ENCODE measurements around the gene RHOU.

Gene RHOU

GRCh38 chr1:228744918-228745317, 9.6 kb downstream of the RHOU start:
- in situ Hi-C loops (cut with HindIII; ENCODE audit: low pct_ligation_motif_present, low sequenced_read_pairs): no loop called here
- Histone ChIP-seq H3K27me3 (replicated peaks) (no peaks in the 10 kb centered on the region), H3K27ac (no peak overlapping the region), H3K36me3 (replicated peaks) (no peaks in the 10 kb centered on the region), H3K4me3 (ENCODE audit: low read depth, low read length) (no peak overlapping the region)
- no peak for DNase-seq
- TF ChIP-seq CTCF (IDR thresholded peaks at IDR 0.05; ENCODE audit: low read depth, low read length, missing control alignments): no peak

GRCh38 chr1:228745497-228745896, 10.2 kb downstream of the RHOU start:
- DNase-seq: no peak
- TF ChIP-seq CTCF (IDR thresholded peaks at IDR 0.05; ENCODE audit: low read depth, low read length, missing control alignments): no peak
- Histone ChIP-seq H3K4me3 (ENCODE audit: low read depth, low read length) (no peak overlapping the region), H3K27me3 (replicated peaks) (no peaks in the 10 kb centered on the region), H3K36me3 (replicated peaks) (no peaks in the 10 kb centered on the region), H3K27ac (no peak overlapping the region)
- in situ Hi-C loops (cut with HindIII; ENCODE audit: low pct_ligation_motif_present, low sequenced_read_pairs): no loop called here

GRCh38 chr1:228747301-228747935, 12.1 kb downstream of the RHOU start:
- Histone ChIP-seq H3K4me3 (ENCODE audit: low read depth, low read length) (no peak overlapping the region), H3K36me3 (replicated peaks) (no peaks in the 10 kb centered on the region), H3K27ac (no peak overlapping the region), H3K27me3 (replicated peaks) (peaks cover 2% of the 10 kb centered on the region)
- no peak for DNase-seq
- in situ Hi-C loops (cut with HindIII; ENCODE audit: low pct_ligation_motif_present, low sequenced_read_pairs): no loop called here
- TF ChIP-seq CTCF (IDR thresholded peaks at IDR 0.05; ENCODE audit: low read depth, low read length, missing control alignments): no peak

DNA sequence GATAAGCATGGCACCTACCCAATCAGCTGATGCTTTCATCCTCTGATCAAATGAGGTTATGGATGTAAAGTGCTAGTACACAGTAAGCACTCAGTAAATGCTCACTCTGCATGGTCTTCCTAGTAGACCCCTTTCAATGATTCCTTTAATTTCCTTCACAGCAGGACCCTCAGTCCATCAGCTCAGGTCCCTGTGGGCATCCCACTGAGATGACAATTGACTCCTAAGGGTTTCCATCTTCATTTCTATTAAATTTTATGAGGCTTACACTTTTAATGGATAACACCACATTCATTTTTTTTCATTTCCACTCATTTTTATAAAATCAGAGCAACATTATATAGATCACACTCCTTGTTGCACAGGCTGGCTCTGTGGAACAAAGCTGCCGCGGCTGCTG, 12.8 kb downstream of the RHOU start:
- no peaks in the 10 kb centered on the region for H3K36me3 ChIP-seq (replicated peaks)

GRCh38 chr1:228748431-228748830, 13.2 kb downstream of the RHOU start:
- in situ Hi-C loops (cut with HindIII; ENCODE audit: low pct_ligation_motif_present, low sequenced_read_pairs): no loop called here

More for the DNA sequence above, 12.8 kb downstream of the RHOU start:
- Histone ChIP-seq H3K4me3 (ENCODE audit: low read depth, low read length) (no peak overlapping the region), H3K27me3 (replicated peaks) (peaks cover 4% of the 10 kb centered on the region), H3K27ac (no peak overlapping the region)
- DNase-seq: no peak
- in situ Hi-C loops (cut with HindIII; ENCODE audit: low pct_ligation_motif_present, low sequenced_read_pairs): no loop called here
- TF ChIP-seq CTCF (IDR thresholded peaks at IDR 0.05; ENCODE audit: low read depth, low read length, missing control alignments): no peak

More at GRCh38 chr1:228748431-228748830, 13.2 kb downstream of the RHOU start:
- Histone ChIP-seq H3K27ac (no peak overlapping the region), H3K36me3 (replicated peaks) (no peaks in the 10 kb centered on the region), H3K4me3 (ENCODE audit: low read depth, low read length) (no peak overlapping the region), H3K27me3 (replicated peaks) (peaks cover 7% of the 10 kb centered on the region)
- DNase-seq: no peak
- no peak for TF ChIP-seq CTCF (IDR thresholded peaks at IDR 0.05; ENCODE audit: low read depth, low read length, missing control alignments)

All from brain microvascular endothelial cell (primary cell).